WTC11 (cell line): ENCODE results near the gene CELF2. TPM values are rescaled to one million over a fixed set of nuclear protein-coding genes. Genes with fewer than 3 reads are reported as not detected.

Experiments used
- ATAC-seq: fragments of 200-7000 bp; cut with Tn5 transposase; 2 replicates; pipeline ENCODE4 v1.10.0; 2021; ENCODE audit warnings: mild to moderate bottlenecking, moderate library complexity
- CTCF ChIA-PET: fragments of 300-600 bp; sonication (Branson Sonifier 250); formaldehyde crosslinking; loops from one replicate; lab custom pipeline; 2021; ENCODE audit warnings: antibody characterized with exemption; lab: Charles Lee
- POLR2A ChIA-PET: fragments of 350-600 bp; sonication (Branson Sonifier 250); formaldehyde crosslinking; loops from one replicate; lab custom pipeline; 2021; ENCODE audit warnings: antibody characterized with exemption; lab: Charles Lee
- DNase-seq: peaks from one replicate; pipeline ENCODE4 v3.0.0; 2021; ENCODE audit warnings: low spot score
- H3K27ac Mint-ChIP-seq: 2 replicates; pipeline ENCODE4 v1.8.0; 2021; ENCODE audit warnings: mixed read lengths
- H3K27me3 Mint-ChIP-seq: 2 replicates; pipeline ENCODE4 v1.8.0; 2021; ENCODE audit warnings: low read depth, mild to moderate bottlenecking, moderate library complexity, mixed read lengths
- H3K36me3 Mint-ChIP-seq: 2 replicates; pipeline ENCODE4 v1.8.0; 2021; ENCODE audit warnings: mixed read lengths
- H3K4me1 Mint-ChIP-seq: 2 replicates; pipeline ENCODE4 v1.8.0; 2022; ENCODE audit warnings: mixed read lengths
- H3K4me3 Mint-ChIP-seq: 2 replicates; pipeline ENCODE4 v1.8.0; 2021; ENCODE audit warnings: mild to moderate bottlenecking, moderate library complexity, mixed read lengths
- H3K9me3 Mint-ChIP-seq: 2 replicates; pipeline ENCODE4 v1.8.0; 2021; ENCODE audit warnings: mixed read lengths
- ARID4B ChIP-seq: sonication (generic); formaldehyde crosslinking; IDR thresholded peaks from 2 replicates; pipeline ENCODE4 v1.8.0; 2023; ENCODE audit warnings: missing genetic modification reagents, mild to moderate bottlenecking, borderline replicate concordance
- ATF3 ChIP-seq: sonication (generic); formaldehyde crosslinking; conservative IDR thresholded peaks from 2 replicates; pipeline ENCODE4 v1.8.1; 2022; ENCODE audit warnings: mild to moderate bottlenecking, missing genetic modification reagents
- CBFB ChIP-seq: sonication (generic); formaldehyde crosslinking; IDR thresholded peaks from 2 replicates; pipeline ENCODE4 v1.8.1; 2022; ENCODE audit warnings: mild to moderate bottlenecking, low read depth, missing genetic modification reagents
- CDX4 ChIP-seq: fragments of 250-450 bp; sonication (Bioruptor Pico); IDR thresholded peaks from 2 replicates; pipeline ENCODE4 v1.9.0; 2021; ENCODE audit warnings: moderate library complexity, mild to moderate bottlenecking, inconsistent platforms, borderline replicate concordance
- FOXJ3 ChIP-seq: sonication (generic); formaldehyde crosslinking; IDR thresholded peaks from 2 replicates; pipeline ENCODE4 v1.9.0; 2021; ENCODE audit warnings: missing genetic modification reagents, mild to moderate bottlenecking, borderline replicate concordance
- FOXK1 ChIP-seq: sonication (generic); formaldehyde crosslinking; IDR thresholded peaks from 2 replicates; pipeline ENCODE4 v1.8.0; 2022; ENCODE audit warnings: mild to moderate bottlenecking, moderate library complexity, missing genetic modification reagents
- IRF1 ChIP-seq: sonication (generic); formaldehyde crosslinking; IDR thresholded peaks from 2 replicates; pipeline ENCODE4 v1.8.0; 2023; ENCODE audit warnings: missing genetic modification reagents
- MLX ChIP-seq: sonication (generic); formaldehyde crosslinking; IDR thresholded peaks from 2 replicates; pipeline ENCODE4 v1.8.1; 2023; ENCODE audit warnings: mild to moderate bottlenecking, missing genetic modification reagents, moderate library complexity
- NR1H2 ChIP-seq: sonication (generic); formaldehyde crosslinking; IDR thresholded peaks from 2 replicates; pipeline ENCODE4 v1.9.0; 2021; ENCODE audit warnings: mild to moderate bottlenecking, moderate library complexity, missing genetic modification reagents
- NR2C2 ChIP-seq: sonication (generic); formaldehyde crosslinking; IDR thresholded peaks from 2 replicates; pipeline ENCODE4 v1.8.0; 2022; ENCODE audit warnings: mild to moderate bottlenecking, missing genetic modification reagents
- NR3C1 ChIP-seq: sonication (generic); formaldehyde crosslinking; conservative IDR thresholded peaks from 2 replicates; pipeline ENCODE4 v1.8.1; 2023; ENCODE audit warnings: low read depth, mild to moderate bottlenecking, missing genetic modification reagents
- TCF7 ChIP-seq: sonication (generic); formaldehyde crosslinking; IDR thresholded peaks from 2 replicates; pipeline ENCODE4 v1.8.0; 2022; ENCODE audit warnings: mild to moderate bottlenecking, low read depth, missing genetic modification reagents, moderate library complexity
- TP53 ChIP-seq: sonication (generic); formaldehyde crosslinking; IDR thresholded peaks from 2 replicates; pipeline ENCODE4 v1.8.1; 2023; ENCODE audit warnings: mild to moderate bottlenecking, missing genetic modification reagents
- USF1 ChIP-seq: sonication (generic); formaldehyde crosslinking; IDR thresholded peaks from 2 replicates; pipeline ENCODE4 v1.8.0; 2022; ENCODE audit warnings: mild to moderate bottlenecking, missing genetic modification reagents
- ZBTB21 ChIP-seq: sonication (generic); formaldehyde crosslinking; IDR thresholded peaks from 2 replicates; pipeline ENCODE4 v1.8.1; 2023; ENCODE audit warnings: mild to moderate bottlenecking, missing genetic modification reagents, borderline replicate concordance
- ZNF121 ChIP-seq: sonication (generic); formaldehyde crosslinking; IDR thresholded peaks from 2 replicates; pipeline ENCODE4 v1.8.0; 2023; ENCODE audit warnings: missing genetic modification reagents
- ZNF425 ChIP-seq: fragments of 250-450 bp; sonication (Bioruptor Pico); conservative IDR thresholded peaks from 2 replicates; pipeline ENCODE4 v1.9.0; 2021; ENCODE audit warnings: mild to moderate bottlenecking
- ZNF512 ChIP-seq: sonication (generic); formaldehyde crosslinking; IDR thresholded peaks from 2 replicates; pipeline ENCODE4 v1.8.1; 2022; ENCODE audit warnings: missing genetic modification reagents, borderline replicate concordance
- total RNA-seq: library from RNA; stranded (reverse); gene quantifications from 3 replicates; pipeline ENCODE4 v1.2.3, GENCODE V29; 2021

CELF2 gene
- total RNA-seq, 1 experiment from 2014 or later: 24.6 TPM

GRCh38 chr10:11170993-11171851, 153.6 kb downstream of the CELF2 start:
- POLR2A ChIA-PET: no interaction called here

More at GRCh38 chr10:11170993-11171851, 153.6 kb downstream of the CELF2 start:
- CTCF ChIA-PET: no interaction called here
- H3K9me3 Mint-ChIP-seq: no peaks in the 10 kb centered on the region
- H3K27me3 Mint-ChIP-seq: no peaks in the 10 kb centered on the region
- DNase-seq (no peak), ATAC-seq (no peak)
- peaks cover 11% of the 10 kb centered on the region for H3K4me1 Mint-ChIP-seq
- no peak overlapping the region for H3K27ac Mint-ChIP-seq
- no peaks in the 10 kb centered on the region for H3K36me3 Mint-ChIP-seq
- no peak for TF ChIP-seq CBFB
- TF ChIP-seq ZBTB21 (CRISPR knock-in tag): no peak
- no peak for TF ChIP-seq NR3C1 (CRISPR knock-in tag)
- TF ChIP-seq ARID4B: no peak
- no peak for TF ChIP-seq TCF7 (CRISPR knock-in tag)
- TF ChIP-seq USF1: no peak
- TF ChIP-seq TP53 (CRISPR knock-in tag): no peak
- no peak for TF ChIP-seq IRF1 (CRISPR knock-in tag)
- no peak for TF ChIP-seq ZNF121 (CRISPR knock-in tag)
- no peak for TF ChIP-seq NR2C2
- no peak for TF ChIP-seq MLX (CRISPR knock-in tag)
- no peak for TF ChIP-seq CDX4 (CRISPR knock-in tag)
- TF ChIP-seq ZNF512 (CRISPR knock-in tag): no peak
- TF ChIP-seq NR1H2 (CRISPR knock-in tag): no peak
- no peak for TF ChIP-seq FOXK1 (CRISPR knock-in tag)
- TF ChIP-seq ZNF425 (CRISPR knock-in tag): no peak
- no peak for TF ChIP-seq FOXJ3 (CRISPR knock-in tag)
- TF ChIP-seq ATF3 (CRISPR knock-in tag): no peak
- H3K4me3 Mint-ChIP-seq: no peak overlapping the region
